Measurements from ENCODE around the gene RHOU. TPM values are rescaled to one million over a fixed set of nuclear protein-coding genes. Genes with fewer than 3 reads are reported as not detected.
A peak's percentile ranks its signal among the peaks of the same experiment; 100 is the strongest.

The RHOU gene
- total RNA-seq, 4 donors from 2014 or later: 5.5 to 8.9 (median 6.1) TPM

- DNase-seq (ENCODE audit: low spot score in 2 of 2): no peak
- H3K4me1 ChIP-seq: peaks cover 5% of the 10 kb centered on the region
- 65% methylated on average over 2 of the region's 2 CpGs for WGBS
- H3K4me3 ChIP-seq: no peak overlapping the region
- H3K27me3 ChIP-seq: no peaks in the 10 kb centered on the region
- no peaks in the 10 kb centered on the region for H3K36me3 ChIP-seq
- H3K9me3 ChIP-seq: no peaks in the 10 kb centered on the region
- no peak overlapping the region for H3K27ac ChIP-seq
- no peak for TF ChIP-seq CTCF (IDR thresholded peaks at IDR 0.05)
- peak in 1 of 3 donors; percentile 10 for TF ChIP-seq POLR2AphosphoS5 (IDR thresholded peaks at IDR 0.05)
Observed at GRCh38 chr1:228776449-228776848, 41.2 kb downstream of the RHOU start.

GRCh38 chr1:228777236-228777635 lies 42.0 kb downstream of the RHOU start:
- DNase-seq (ENCODE audit: low spot score in 2 of 2): no peak
- no peaks in the 10 kb centered on the region for H3K36me3 ChIP-seq

GRCh38 chr1:228778026-228778425 lies 42.7 kb downstream of the RHOU start:
- Histone ChIP-seq H3K4me1 (peaks cover 5% of the 10 kb centered on the region), H3K4me3 (no peak overlapping the region), H3K27me3 (no peaks in the 10 kb centered on the region), H3K9me3 (no peaks in the 10 kb centered on the region), H3K36me3 (no peaks in the 10 kb centered on the region), H3K27ac (no peak overlapping the region)
- TF ChIP-seq CTCF (IDR thresholded peaks at IDR 0.05) (no peak), POLR2A (IDR thresholded peaks at IDR 0.05) (no peak), EP300 (IDR thresholded peaks at IDR 0.05) (no peak), POLR2AphosphoS5 (IDR thresholded peaks at IDR 0.05) (no peak)
- no peak for DNase-seq (ENCODE audit: low spot score in 2 of 2)
- 80% methylated on average over 1 of the region's 1 CpG for WGBS

More at GRCh38 chr1:228777236-228777635, 42.0 kb downstream of the RHOU start:
- Histone ChIP-seq H3K4me1 (peaks cover 5% of the 10 kb centered on the region), H3K27ac (no peak overlapping the region), H3K9me3 (no peaks in the 10 kb centered on the region), H3K27me3 (no peaks in the 10 kb centered on the region), H3K4me3 (no peak overlapping the region)
- TF ChIP-seq CTCF (IDR thresholded peaks at IDR 0.05): no peak
- TF ChIP-seq POLR2AphosphoS5 (IDR thresholded peaks at IDR 0.05): no peak
- TF ChIP-seq POLR2A (IDR thresholded peaks at IDR 0.05): no peak
- no peak for TF ChIP-seq EP300 (IDR thresholded peaks at IDR 0.05)
- WGBS: 43% methylated on average over 4 of the region's 4 CpGs

- no peak overlapping the region for H3K27ac ChIP-seq
- 75% methylated on average over 3 of the region's 3 CpGs for WGBS
- H3K9me3 ChIP-seq: no peaks in the 10 kb centered on the region
- peaks cover 5% of the 10 kb centered on the region for H3K4me1 ChIP-seq
- no peaks in the 10 kb centered on the region for H3K27me3 ChIP-seq
- no peak overlapping the region for H3K4me3 ChIP-seq
- no peak for DNase-seq (ENCODE audit: low spot score in 2 of 2)
- no peaks in the 10 kb centered on the region for H3K36me3 ChIP-seq
- no peak for TF ChIP-seq POLR2AphosphoS5 (IDR thresholded peaks at IDR 0.05)
- TF ChIP-seq POLR2A (IDR thresholded peaks at IDR 0.05): no peak
- no peak for TF ChIP-seq CTCF (IDR thresholded peaks at IDR 0.05)
- TF ChIP-seq EP300 (IDR thresholded peaks at IDR 0.05): no peak
Observed at GRCh38 chr1:228778466-228778865, 43.2 kb downstream of the RHOU start.

GRCh38 chr1:228778961-228779360 lies 43.7 kb downstream of the RHOU start:
- no peak for DNase-seq (ENCODE audit: low spot score in 2 of 2)
- Histone ChIP-seq H3K4me1 (peaks cover 5% of the 10 kb centered on the region), H3K27ac (no peak overlapping the region), H3K27me3 (no peaks in the 10 kb centered on the region), H3K4me3 (no peak overlapping the region), H3K9me3 (no peaks in the 10 kb centered on the region), H3K36me3 (no peaks in the 10 kb centered on the region)
- TF ChIP-seq POLR2A (IDR thresholded peaks at IDR 0.05) (no peak), POLR2AphosphoS5 (IDR thresholded peaks at IDR 0.05) (no peak), CTCF (IDR thresholded peaks at IDR 0.05) (no peak), EP300 (IDR thresholded peaks at IDR 0.05) (no peak)
